HFFc6 (cell line): Measurements from ENCODE around the gene CDK14. TPM values are rescaled to one million over a fixed set of nuclear protein-coding genes. Genes with fewer than 3 reads are reported as not detected.

Experiments used
- DNase-seq: peaks from one replicate; pipeline ENCODE4 v3.0.0-alpha.2; 2018
- H3K27ac Mint-ChIP-seq: 2 replicates; pipeline ENCODE4 v1.8.0; 2020; ENCODE audit warnings: mild to moderate bottlenecking, mixed read lengths
- H3K27me3 Mint-ChIP-seq: 2 replicates; pipeline ENCODE4 v1.8.0; 2021; ENCODE audit warnings: mild to moderate bottlenecking, moderate library complexity, mixed read lengths; ENCODE audit not compliant: insufficient read depth
- H3K36me3 Mint-ChIP-seq: 2 replicates; pipeline ENCODE4 v1.8.0; 2021; ENCODE audit warnings: low read depth, mixed read lengths
- H3K4me1 Mint-ChIP-seq: 2 replicates; pipeline ENCODE4 v1.8.0; 2020; ENCODE audit warnings: low read depth, mixed read lengths
- H3K4me3 Mint-ChIP-seq: 2 replicates; pipeline ENCODE4 v1.8.0; 2020; ENCODE audit warnings: mild to moderate bottlenecking, moderate library complexity, mixed read lengths
- H3K9me3 Mint-ChIP-seq: 2 replicates; pipeline ENCODE4 v1.8.0; 2020; ENCODE audit warnings: mild to moderate bottlenecking, mixed read lengths
- total RNA-seq, 6 experiments: library from RNA; stranded (reverse); fragmentation: NEBNext Ultra II Directional; extraction: Animal tissue kit (Norgen Biotek cat#: 25700); gene quantifications; 2 replicates in 1 of 6; 3 replicates in 5 of 6; pipeline ENCODE4 v1.2.3, GENCODE V29; 2021
- TF ChIP-seq, protein P1 (sequence below): fragments of 200-600 bp; sonication (generic); IDR thresholded peaks from 2 replicates; pipeline ENCODE4 v1.5.0; 2021; ENCODE audit warnings: antibody characterized with exemption, mild to moderate bottlenecking

Gene CDK14
- total RNA-seq, 6 experiments from 2014 or later, result 18.4 to 28.6 (median 27.2) TPM

DNA sequence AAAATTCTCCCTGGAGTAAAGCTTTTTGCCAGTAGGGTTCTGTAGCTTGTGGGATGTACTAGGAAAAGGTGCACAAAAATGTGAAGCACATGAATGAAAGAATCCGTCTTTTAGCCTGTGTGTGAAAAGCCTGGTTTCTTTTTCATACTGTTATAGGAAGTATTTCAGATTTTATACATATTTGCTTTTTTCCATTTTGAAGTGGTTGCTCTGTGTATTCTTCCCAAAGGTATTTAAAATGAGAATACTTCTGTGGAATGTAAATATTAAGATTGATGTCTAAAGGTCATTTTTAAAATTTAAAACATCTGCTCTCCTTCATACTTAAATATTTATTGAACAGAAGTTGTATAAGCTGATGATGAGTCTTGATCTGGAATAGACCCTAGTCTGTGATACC is 96.8 kb downstream of the CDK14 start:
- Mint-ChIP-seq H3K9me3 (no peaks in the 10 kb centered on the region), H3K4me3 (peak overlapping the region; percentile 6; the same call in 1 of the 2 replicates), H3K4me1 (peaks cover 32% of the 10 kb centered on the region), H3K27ac (no peak overlapping the region), H3K36me3 (peaks cover 9% of the 10 kb centered on the region), H3K27me3 (no peaks in the 10 kb centered on the region; the same call in 1 of the 2 replicates)
- no peak for DNase-seq
- TF ChIP-seq, protein P1, sequence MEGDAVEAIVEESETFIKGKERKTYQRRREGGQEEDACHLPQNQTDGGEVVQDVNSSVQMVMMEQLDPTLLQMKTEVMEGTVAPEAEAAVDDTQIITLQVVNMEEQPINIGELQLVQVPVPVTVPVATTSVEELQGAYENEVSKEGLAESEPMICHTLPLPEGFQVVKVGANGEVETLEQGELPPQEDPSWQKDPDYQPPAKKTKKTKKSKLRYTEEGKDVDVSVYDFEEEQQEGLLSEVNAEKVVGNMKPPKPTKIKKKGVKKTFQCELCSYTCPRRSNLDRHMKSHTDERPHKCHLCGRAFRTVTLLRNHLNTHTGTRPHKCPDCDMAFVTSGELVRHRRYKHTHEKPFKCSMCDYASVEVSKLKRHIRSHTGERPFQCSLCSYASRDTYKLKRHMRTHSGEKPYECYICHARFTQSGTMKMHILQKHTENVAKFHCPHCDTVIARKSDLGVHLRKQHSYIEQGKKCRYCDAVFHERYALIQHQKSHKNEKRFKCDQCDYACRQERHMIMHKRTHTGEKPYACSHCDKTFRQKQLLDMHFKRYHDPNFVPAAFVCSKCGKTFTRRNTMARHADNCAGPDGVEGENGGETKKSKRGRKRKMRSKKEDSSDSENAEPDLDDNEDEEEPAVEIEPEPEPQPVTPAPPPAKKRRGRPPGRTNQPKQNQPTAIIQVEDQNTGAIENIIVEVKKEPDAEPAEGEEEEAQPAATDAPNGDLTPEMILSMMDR, result no peak

DNA sequence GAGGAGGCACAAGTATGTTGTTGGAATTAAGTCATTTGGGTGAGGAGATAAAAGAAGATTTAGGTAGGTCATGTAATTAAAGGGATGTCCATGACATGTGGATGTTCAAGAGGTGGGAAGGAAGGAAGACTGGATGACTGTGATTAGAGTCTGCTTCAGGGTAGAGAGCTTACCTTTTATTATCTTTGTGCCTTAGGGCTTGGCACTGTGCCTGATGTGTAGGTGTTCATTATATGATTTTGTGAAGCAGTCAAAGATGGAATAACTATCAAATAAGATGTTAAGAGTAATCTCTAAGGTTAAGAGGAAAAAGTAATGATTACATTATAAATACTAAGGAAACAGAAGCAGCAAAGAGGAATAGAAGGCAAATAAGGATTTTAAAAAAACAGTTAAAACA is 97.8 kb downstream of the CDK14 start:
- TF ChIP-seq, protein P1, result no peak
- no peak overlapping the region for H3K4me3 Mint-ChIP-seq
- no peaks in the 10 kb centered on the region for H3K9me3 Mint-ChIP-seq
- peaks cover 40% of the 10 kb centered on the region for H3K4me1 Mint-ChIP-seq
- H3K27ac Mint-ChIP-seq, result no peak overlapping the region
- H3K36me3 Mint-ChIP-seq, result peaks cover 9% of the 10 kb centered on the region
- no peaks in the 10 kb centered on the region; the same call in 1 of the 2 replicates for H3K27me3 Mint-ChIP-seq
- DNase-seq, result no peak

- no peak overlapping the region for H3K4me3 Mint-ChIP-seq
- peaks cover 9% of the 10 kb centered on the region for H3K36me3 Mint-ChIP-seq
- TF ChIP-seq, protein P1, result no peak
- peaks cover 34% of the 10 kb centered on the region for H3K4me1 Mint-ChIP-seq
- H3K27me3 Mint-ChIP-seq, result no peaks in the 10 kb centered on the region; the same call in 1 of the 2 replicates
- H3K9me3 Mint-ChIP-seq, result no peaks in the 10 kb centered on the region
- peak overlapping the region; percentile 44; the same call in 1 of the 2 replicates for H3K27ac Mint-ChIP-seq
- DNase-seq, result no peak
Measured at GRCh38 chr7:90698616-90699015, 102.5 kb downstream of the CDK14 start.

GRCh38 chr7:90701021-90701420 is 104.9 kb downstream of the CDK14 start:
- Mint-ChIP-seq H3K27me3 (no peaks in the 10 kb centered on the region), H3K4me1 (peaks cover 38% of the 10 kb centered on the region), H3K36me3 (peaks cover 6% of the 10 kb centered on the region), H3K4me3 (peak overlapping the region; percentile 85), H3K9me3 (no peaks in the 10 kb centered on the region), H3K27ac (peak overlapping the region; percentile 47; the same call in 1 of the 2 replicates)
- TF ChIP-seq, protein P1, result no peak
- DNase-seq, result no peak

DNA sequence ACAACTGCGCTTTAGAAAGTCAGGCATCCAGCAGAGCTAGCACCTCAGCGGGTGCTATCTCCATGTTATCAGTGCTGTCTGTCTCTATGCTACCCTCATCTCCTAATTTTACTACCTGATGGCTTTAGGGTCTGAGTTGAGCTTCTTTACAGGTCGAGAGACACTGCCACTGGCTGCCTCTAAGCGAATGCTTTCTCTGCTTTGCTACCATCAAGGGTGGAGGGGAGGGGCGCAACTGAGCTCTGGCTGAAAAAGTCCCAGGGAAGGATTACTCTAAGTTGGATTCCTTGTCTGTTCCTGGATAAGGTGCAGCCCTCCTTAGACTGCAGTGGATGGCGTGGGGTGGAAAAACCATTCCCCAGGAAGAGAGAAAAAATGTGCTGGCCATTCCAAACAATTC is 105.7 kb downstream of the CDK14 start:
- TF ChIP-seq, protein P1, result no peak
- Mint-ChIP-seq H3K36me3 (peaks cover 2% of the 10 kb centered on the region), H3K27ac (no peak overlapping the region), H3K4me1 (peaks cover 45% of the 10 kb centered on the region), H3K9me3 (no peaks in the 10 kb centered on the region), H3K27me3 (no peaks in the 10 kb centered on the region), H3K4me3 (no peak overlapping the region)
- DNase-seq, result no peak
